Lower lobe of right lung (tissue), 2 donors: ENCODE results near the gene TLK1. TPM values are rescaled to one million over a fixed set of nuclear protein-coding genes. Genes with fewer than 3 reads are reported as not detected.

Experiments used
- ATAC-seq, 2 donors: fragments of 200-7000 bp; cut with Tn5 transposase; one replicate each; pipeline ENCODE4 v1.9.1; 2020 to 2022; ENCODE audit warnings: mild to moderate bottlenecking in 2 of 2, moderate library complexity in 2 of 2
- DNase-seq: peaks from one replicate; pipeline ENCODE4 v3.0.0-alpha.2; 2020
- H3K27ac ChIP-seq: fragments of 200-600 bp; one replicate; pipeline ENCODE4 v1.8.0; 2022
- H3K27me3 ChIP-seq: fragments of 200-600 bp; one replicate; pipeline ENCODE4 v1.8.0; 2022; ENCODE audit warnings: low read depth
- H3K36me3 ChIP-seq: fragments of 200-600 bp; one replicate; pipeline ENCODE4 v1.8.0; 2022; ENCODE audit warnings: mild to moderate bottlenecking
- H3K4me1 ChIP-seq: fragments of 200-600 bp; one replicate; pipeline ENCODE4 v1.8.0; 2022
- H3K4me3 ChIP-seq: fragments of 200-600 bp; one replicate; pipeline ENCODE4 v1.8.0; 2022; ENCODE audit warnings: mild to moderate bottlenecking
- H3K9me3 ChIP-seq: fragments of 200-600 bp; one replicate; pipeline ENCODE4 v1.8.0; 2022
- intact Hi-C: fragments of 100-400 bp; cut with DNase I; formaldehyde crosslinking; loops from one replicate; pipeline ENCODE4 v1.11.0; 2022
- total RNA-seq: library from RNA; stranded (reverse); fragmentation: NEBNext Ultra II Directional; extraction: Animal tissue kit (Norgen Biotek cat#: 25700); gene quantifications from one replicate; pipeline ENCODE4 v1.2.1, GENCODE V29; 2021
- TF ChIP-seq, protein P1 (sequence below): fragments of 200-600 bp; IDR thresholded peaks from one replicate; pipeline ENCODE4 v1.8.0; 2022; ENCODE audit warnings: antibody characterized with exemption, mild to moderate bottlenecking
- donor health status: DM: no; HTN: yes; CAD: no; lungs with severe emphysema.

TLK1 gene
- total RNA-seq, 1 donor from 2014 or later, result 58.2 TPM

DNA sequence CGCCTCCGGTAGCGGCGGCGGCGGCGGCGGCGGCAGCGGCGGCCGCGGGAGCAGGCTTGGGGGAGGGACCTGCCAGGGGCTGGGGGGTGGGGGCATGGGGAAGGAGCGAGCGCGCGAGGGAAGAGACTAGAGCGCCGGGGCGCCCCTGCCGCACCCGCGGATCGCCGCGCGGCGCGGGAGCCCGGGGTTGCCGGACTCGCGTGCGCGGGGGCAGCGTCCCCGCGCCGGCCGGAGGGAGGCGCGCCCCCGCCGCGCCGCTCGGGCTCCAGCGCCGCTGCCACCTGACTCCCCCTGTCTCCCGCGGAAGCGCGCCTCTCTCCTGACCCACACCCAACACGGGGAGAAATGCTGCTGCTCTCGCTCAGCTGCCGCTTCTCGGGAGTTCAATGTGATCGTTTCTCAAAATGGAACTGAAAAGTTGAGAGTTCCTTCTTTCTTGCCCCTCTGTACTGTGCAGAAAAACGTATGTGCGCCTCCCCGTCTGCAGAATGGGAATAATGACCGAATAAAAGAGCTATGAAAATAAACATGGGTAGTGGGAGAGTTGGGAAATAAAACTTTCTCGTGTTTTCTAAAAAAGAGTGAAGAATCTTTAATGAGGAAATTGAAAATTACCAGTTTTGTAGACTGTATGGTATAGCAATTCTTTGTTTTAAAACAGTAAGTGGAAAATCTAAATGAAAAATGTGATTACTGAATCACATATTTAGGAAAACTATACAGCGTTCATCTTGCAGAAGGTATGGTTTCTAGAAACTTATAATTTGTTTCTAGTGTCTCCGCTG lies 455 bp upstream of the TLK1 start:
- ATAC-seq (peak; percentile 83 to 84), DNase-seq (peak; percentile 81)
- Histone ChIP-seq H3K9me3 (no peaks in the 10 kb centered on the region), H3K36me3 (no peaks in the 10 kb centered on the region), H3K27ac (peak overlapping the region; percentile 89), H3K27me3 (no peaks in the 10 kb centered on the region), H3K4me3 (peak overlapping the region; percentile 78), H3K4me1 (peaks cover 18% of the 10 kb centered on the region)
- TF ChIP-seq, protein P1, sequence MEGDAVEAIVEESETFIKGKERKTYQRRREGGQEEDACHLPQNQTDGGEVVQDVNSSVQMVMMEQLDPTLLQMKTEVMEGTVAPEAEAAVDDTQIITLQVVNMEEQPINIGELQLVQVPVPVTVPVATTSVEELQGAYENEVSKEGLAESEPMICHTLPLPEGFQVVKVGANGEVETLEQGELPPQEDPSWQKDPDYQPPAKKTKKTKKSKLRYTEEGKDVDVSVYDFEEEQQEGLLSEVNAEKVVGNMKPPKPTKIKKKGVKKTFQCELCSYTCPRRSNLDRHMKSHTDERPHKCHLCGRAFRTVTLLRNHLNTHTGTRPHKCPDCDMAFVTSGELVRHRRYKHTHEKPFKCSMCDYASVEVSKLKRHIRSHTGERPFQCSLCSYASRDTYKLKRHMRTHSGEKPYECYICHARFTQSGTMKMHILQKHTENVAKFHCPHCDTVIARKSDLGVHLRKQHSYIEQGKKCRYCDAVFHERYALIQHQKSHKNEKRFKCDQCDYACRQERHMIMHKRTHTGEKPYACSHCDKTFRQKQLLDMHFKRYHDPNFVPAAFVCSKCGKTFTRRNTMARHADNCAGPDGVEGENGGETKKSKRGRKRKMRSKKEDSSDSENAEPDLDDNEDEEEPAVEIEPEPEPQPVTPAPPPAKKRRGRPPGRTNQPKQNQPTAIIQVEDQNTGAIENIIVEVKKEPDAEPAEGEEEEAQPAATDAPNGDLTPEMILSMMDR, result no peak
- intact Hi-C loops, result no loop called here

- Histone ChIP-seq H3K36me3 (no peaks in the 10 kb centered on the region), H3K4me3 (peak overlapping the region; percentile 78), H3K27ac (peak overlapping the region; percentile 89), H3K27me3 (no peaks in the 10 kb centered on the region), H3K4me1 (peaks cover 21% of the 10 kb centered on the region), H3K9me3 (no peaks in the 10 kb centered on the region)
- DNase-seq, result peak; percentile 51
- peak; percentile 56 to 62 for ATAC-seq
- TF ChIP-seq, protein P1, result peak; percentile 38
- intact Hi-C loops, result no loop called here
Observed at GRCh38 chr2:171159372-171160118, 1.1 kb downstream of the TLK1 start.

GRCh38 chr2:171158790-171159371 lies 1.8 kb downstream of the TLK1 start:
- H3K27ac ChIP-seq, result peak overlapping the region; percentile 89
- intact Hi-C loops, result no loop called here
- TF ChIP-seq, protein P1, result no peak
- H3K4me3 ChIP-seq, result peak overlapping the region; percentile 78
- DNase-seq, result no peak
- H3K4me1 ChIP-seq, result peaks cover 28% of the 10 kb centered on the region
- no peak for ATAC-seq
- H3K9me3 ChIP-seq, result no peaks in the 10 kb centered on the region
- no peaks in the 10 kb centered on the region for H3K36me3 ChIP-seq
- H3K27me3 ChIP-seq, result no peaks in the 10 kb centered on the region

DNA sequence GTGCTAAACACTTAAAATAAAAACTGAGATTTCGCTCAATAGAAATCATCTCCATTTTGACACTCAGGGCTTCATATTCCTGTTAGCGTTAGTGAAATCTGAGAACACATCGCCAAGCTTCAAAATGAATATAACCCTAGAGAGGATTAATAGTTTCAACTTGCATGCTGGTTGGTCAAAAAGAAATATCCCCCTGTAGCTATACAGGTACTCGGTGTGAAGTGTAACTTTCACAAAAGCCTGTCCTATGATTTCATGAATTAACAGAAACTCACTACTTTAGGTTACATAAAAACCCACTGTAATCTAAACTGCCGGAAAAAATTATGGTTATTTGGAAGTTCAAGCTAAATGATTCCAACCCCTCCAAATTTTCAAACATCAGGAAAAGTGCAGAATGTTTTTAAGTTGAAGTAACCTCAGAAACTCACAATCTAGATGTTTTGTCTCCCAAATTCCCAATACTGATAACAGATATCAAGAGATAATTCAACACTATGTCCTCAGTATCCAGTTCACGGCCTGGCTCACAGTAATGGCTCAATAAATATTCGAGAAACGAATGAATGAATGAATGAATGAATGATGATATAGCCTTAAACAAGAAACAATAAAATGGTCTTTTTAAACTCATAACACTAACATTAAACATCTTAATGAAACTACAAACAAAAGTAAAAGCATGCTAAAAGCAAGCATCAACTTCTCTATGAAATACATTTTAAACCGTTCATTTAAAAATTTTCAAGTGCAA lies 2.5 kb downstream of the TLK1 start:
- no peaks in the 10 kb centered on the region for H3K36me3 ChIP-seq
- peak overlapping the region; percentile 78 for H3K4me3 ChIP-seq
- H3K4me1 ChIP-seq, result peaks cover 35% of the 10 kb centered on the region
- TF ChIP-seq, protein P1, result no peak
- H3K9me3 ChIP-seq, result no peaks in the 10 kb centered on the region
- DNase-seq, result no peak
- H3K27me3 ChIP-seq, result no peaks in the 10 kb centered on the region
- intact Hi-C loops, result no loop called here
- no peak for ATAC-seq
- no peak overlapping the region for H3K27ac ChIP-seq

- no peaks in the 10 kb centered on the region for H3K36me3 ChIP-seq
- no peak overlapping the region for H3K4me3 ChIP-seq
- H3K27me3 ChIP-seq, result no peaks in the 10 kb centered on the region
- H3K27ac ChIP-seq, result no peak overlapping the region
- no peaks in the 10 kb centered on the region for H3K9me3 ChIP-seq
- TF ChIP-seq, protein P1, result no peak
- DNase-seq (no peak), ATAC-seq (no peak)
- H3K4me1 ChIP-seq, result peaks cover 35% of the 10 kb centered on the region
- intact Hi-C loops, result no loop called here
Observed at GRCh38 chr2:171157109-171157500, 3.6 kb downstream of the TLK1 start.
